Measurements from ENCODE around the gene AP2B1.

The AP2B1 gene

GRCh38 chr17:35744830-35745229 is 157.7 kb downstream of the AP2B1 start (continued):
- no peak for TF ChIP-seq PRDM4 (tag by site-specific recombination; IDR thresholded peaks at IDR 0.05)
- no peak for TF ChIP-seq HOXC10 (CRISPR knock-in tag; IDR thresholded peaks at IDR 0.05)
- TF ChIP-seq ZNF398 (tag by site-specific recombination; IDR thresholded peaks at IDR 0.05): no peak
- TF ChIP-seq, protein P1, sequence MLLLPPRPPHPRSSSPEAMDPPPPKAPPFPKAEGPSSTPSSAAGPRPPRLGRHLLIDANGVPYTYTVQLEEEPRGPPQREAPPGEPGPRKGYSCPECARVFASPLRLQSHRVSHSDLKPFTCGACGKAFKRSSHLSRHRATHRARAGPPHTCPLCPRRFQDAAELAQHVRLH (tag by site-specific recombination; IDR thresholded peaks at IDR 0.05): no peak

DNA sequence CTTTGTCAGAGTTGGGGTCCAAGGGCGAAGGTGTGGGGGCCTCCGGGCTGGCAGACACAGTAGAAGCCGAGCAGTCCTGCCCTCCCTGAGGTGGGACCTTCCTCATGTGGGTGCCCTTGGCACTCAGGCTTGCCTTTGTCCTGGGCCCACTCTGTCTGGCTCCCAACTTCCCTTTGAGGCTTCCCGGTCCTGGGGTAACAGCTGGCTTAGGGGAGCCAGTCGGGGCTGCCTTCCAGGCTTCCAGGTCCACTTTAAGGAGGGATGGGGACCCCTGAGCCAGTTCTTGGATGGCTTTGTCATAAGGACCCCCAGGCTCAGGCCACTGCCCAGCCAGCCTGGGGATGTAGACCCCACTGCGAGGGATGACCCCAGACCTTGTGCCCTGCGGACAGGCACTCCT is 158.1 kb downstream of the AP2B1 start:
- TF ChIP-seq, protein P2, sequence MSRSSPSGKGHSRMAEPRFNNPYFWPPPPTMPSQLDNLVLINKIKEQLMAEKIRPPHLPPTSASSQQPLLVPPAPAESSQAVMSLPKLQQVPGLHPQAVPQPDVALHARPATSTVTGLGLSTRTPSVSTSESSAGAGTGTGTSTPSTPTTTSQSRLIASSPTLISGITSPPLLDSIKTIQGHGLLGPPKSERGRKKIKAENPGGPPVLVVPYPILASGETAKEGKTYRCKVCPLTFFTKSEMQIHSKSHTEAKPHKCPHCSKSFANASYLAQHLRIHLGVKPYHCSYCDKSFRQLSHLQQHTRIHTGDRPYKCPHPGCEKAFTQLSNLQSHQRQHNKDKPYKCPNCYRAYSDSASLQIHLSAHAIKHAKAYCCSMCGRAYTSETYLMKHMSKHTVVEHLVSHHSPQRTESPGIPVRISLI (tag by site-specific recombination; IDR thresholded peaks at IDR 0.05): no peak
- TF ChIP-seq ZNF792 (tag by site-specific recombination; IDR thresholded peaks at IDR 0.05): no peak
- no peak for TF ChIP-seq ZNF302 (tag by site-specific recombination; IDR thresholded peaks at IDR 0.05; ENCODE audit: low read depth)
- TF ChIP-seq ZNF514 (tag by site-specific recombination; IDR thresholded peaks at IDR 0.05): no peak
- TF ChIP-seq MEIS1 (CRISPR knock-in tag; IDR thresholded peaks at IDR 0.05; ENCODE audit: borderline replicate concordance): no peak
- TF ChIP-seq ZNF544 (tag by site-specific recombination; IDR thresholded peaks at IDR 0.05): no peak
- no peak for TF ChIP-seq ZNF670 (tag by site-specific recombination; IDR thresholded peaks at IDR 0.05; ENCODE audit: low read depth)
- no peak for TF ChIP-seq ZNF248 (tag by site-specific recombination; IDR thresholded peaks at IDR 0.05)
- no peak overlapping the region for H3K4me3 ChIP-seq (ENCODE audit: low read depth, low read length)
- H3K27ac ChIP-seq (ENCODE audit: extremely low read depth, low read depth, low read length): no peak overlapping the region
- CTCF ChIA-PET: interaction anchor here (0.6 to 11.6 kb wide), 3 partner anchors 109 to 206 kb away, joined by 3 to 321 read pairs (median 4); no protein-coding TSS in a partner anchor
- POLR2A ChIA-PET: interaction anchor here (0.6 kb wide), 1 partner anchor 134 kb away, joined by 3 read pairs; no protein-coding TSS in a partner anchor
- H3K9me3 ChIP-seq (ENCODE audit: control insufficient read depth, insufficient read depth, low read depth, low read length): no peaks in the 10 kb centered on the region
- H3K36me3 ChIP-seq (ENCODE audit: control insufficient read depth in 2 of 2, insufficient read depth in 1 of 2, low read length in 2 of 2): peaks cover 0 to 2% of the 10 kb centered on the region in 2 experiments; a peak in 1 of 3 replicates
- no peaks in the 10 kb centered on the region for H3K4me1 ChIP-seq (ENCODE audit: control insufficient read depth, insufficient read depth, low read length)

DNA sequence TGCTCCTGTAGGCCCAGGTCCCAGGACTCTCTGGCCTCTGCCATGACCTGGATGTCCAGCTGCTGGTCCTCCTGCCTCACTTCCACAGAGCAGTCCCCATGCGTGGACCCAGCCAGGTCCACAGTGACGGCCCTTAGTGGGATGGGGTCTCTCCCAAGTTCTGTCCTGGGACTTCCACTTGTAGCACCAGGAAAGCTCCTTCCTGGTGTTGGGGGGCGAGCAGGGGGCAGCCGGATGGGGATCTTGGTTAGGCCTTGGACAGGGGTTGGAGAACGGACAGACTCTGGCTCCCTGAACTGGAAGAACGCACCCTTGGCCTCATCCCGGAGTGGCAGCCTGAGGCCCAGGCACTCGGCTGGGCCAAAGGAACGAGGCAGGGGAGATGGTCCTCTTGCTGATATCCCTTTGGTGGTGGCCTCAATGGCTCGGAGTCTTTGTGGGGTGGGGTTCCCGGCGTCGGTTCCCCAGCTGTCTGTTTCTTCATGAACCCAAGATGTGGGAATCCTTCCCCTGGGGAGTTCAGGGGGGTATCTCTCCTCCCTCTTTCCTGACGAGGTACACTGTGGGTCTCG is 158.7 kb downstream of the AP2B1 start:
- ChIA-PET POLR2A (no interaction called here), CTCF (interaction anchor here (0.6 to 11.6 kb wide), 4 partner anchors 10 to 206 kb away, joined by 3 to 321 read pairs (median 20); no protein-coding TSS in a partner anchor)
- TF ChIP-seq ZBTB21 (tag by site-specific recombination; IDR thresholded peaks at IDR 0.05): no peak
- TF ChIP-seq ZNF155 (tag by site-specific recombination; IDR thresholded peaks at IDR 0.05): no peak
- no peak for TF ChIP-seq KLF10 (tag by site-specific recombination; IDR thresholded peaks at IDR 0.05)
- H3K4me1 ChIP-seq (ENCODE audit: control insufficient read depth, insufficient read depth, low read length): no peaks in the 10 kb centered on the region
- no peaks in the 10 kb centered on the region for H3K36me3 ChIP-seq (ENCODE audit: control insufficient read depth in 2 of 2, insufficient read depth in 1 of 2, low read length in 2 of 2)
- H3K27ac ChIP-seq (ENCODE audit: extremely low read depth, low read depth, low read length): no peak overlapping the region
- no peaks in the 10 kb centered on the region for H3K9me3 ChIP-seq (ENCODE audit: control insufficient read depth, insufficient read depth, low read depth, low read length)
- no peak overlapping the region for H3K4me3 ChIP-seq (ENCODE audit: low read depth, low read length)
